Gastrocnemius medialis (tissue), 4 donors: ENCODE measurements around the gene CACNA2D2.

Source experiments
- CTCF ChIP-seq, 5 experiments: fragments of 450-650 bp in 3 of 5; fragments of 200-600 bp in 2 of 5; sonication (generic) in 2 of 5; IDR thresholded peaks in 4 of 5; conservative IDR thresholded peaks in 1 of 5; 1 replicate in 4 of 5; 2 replicates in 1 of 5; pipeline ENCODE4 v1.5.1; 2016 to 2019; ENCODE audit warnings: antibody characterized with exemption in 5 of 5, mild to moderate bottlenecking in 3 of 5, moderate library complexity in 3 of 5
- POLR2A ChIP-seq, 2 donors: fragments of 450-650 bp; IDR thresholded peaks; one replicate each; pipeline ENCODE4 v1.6.1; 2017; ENCODE audit warnings: antibody characterized with exemption in 2 of 2, mild to moderate bottlenecking in 2 of 2, moderate library complexity in 2 of 2

- TF ChIP-seq CTCF (IDR thresholded peaks at IDR 0.05 in 4 of 5, conservative IDR thresholded peaks at IDR 0.05 in 1 of 5): no peak
- TF ChIP-seq POLR2A (IDR thresholded peaks at IDR 0.05): no peak
Measured at GRCh38 chr3:50325497-50326181, 177.8 kb downstream of the CACNA2D2 start.
